ENCODE measurements around the gene TMEM37. TPM values are rescaled to one million over a fixed set of nuclear protein-coding genes. Genes with fewer than 3 reads are reported as not detected.

Gene TMEM37
- total RNA-seq, 1 experiment from 2014 or later, result not detected

GRCh38 chr2:119481501-119482455 lies 50.1 kb downstream of the TMEM37 start:
- in situ Hi-C loops (cut with HindIII; ENCODE audit: low pct_unique_long_range_greater_than_20kb, low sequenced_read_pairs), result no loop called here
- no peak for DNase-seq (ENCODE audit: low read depth, low spot score)

- in situ Hi-C loops (cut with HindIII; ENCODE audit: low pct_unique_long_range_greater_than_20kb, low sequenced_read_pairs), result no loop called here
- DNase-seq (ENCODE audit: low read depth, low spot score), result no peak
Observed at GRCh38 chr2:119482481-119483394, 51.1 kb downstream of the TMEM37 start.

GRCh38 chr2:119483395-119483753 lies 51.7 kb downstream of the TMEM37 start:
- in situ Hi-C loops (cut with HindIII; ENCODE audit: low pct_unique_long_range_greater_than_20kb, low sequenced_read_pairs), result no loop called here
- DNase-seq (ENCODE audit: low read depth, low spot score), result no peak

- no peak for DNase-seq (ENCODE audit: low read depth, low spot score)
- in situ Hi-C loops (cut with HindIII; ENCODE audit: low pct_unique_long_range_greater_than_20kb, low sequenced_read_pairs), result no loop called here
Observed at GRCh38 chr2:119483896-119484718, 52.5 kb downstream of the TMEM37 start.

- no peak for DNase-seq (ENCODE audit: low read depth, low spot score)
- in situ Hi-C loops (cut with HindIII; ENCODE audit: low pct_unique_long_range_greater_than_20kb, low sequenced_read_pairs), result no loop called here
Observed at GRCh38 chr2:119484834-119485233, 53.2 kb downstream of the TMEM37 start.

GRCh38 chr2:119485336-119486110 lies 53.9 kb downstream of the TMEM37 start:
- DNase-seq (ENCODE audit: low read depth, low spot score), result no peak
- in situ Hi-C loops (cut with HindIII; ENCODE audit: low pct_unique_long_range_greater_than_20kb, low sequenced_read_pairs), result no loop called here

- no peak for DNase-seq (ENCODE audit: low read depth, low spot score)
- in situ Hi-C loops (cut with HindIII; ENCODE audit: low pct_unique_long_range_greater_than_20kb, low sequenced_read_pairs), result no loop called here
Observed at GRCh38 chr2:119486196-119486827, 54.7 kb downstream of the TMEM37 start.

- DNase-seq (ENCODE audit: low read depth, low spot score), result no peak
- in situ Hi-C loops (cut with HindIII; ENCODE audit: low pct_unique_long_range_greater_than_20kb, low sequenced_read_pairs), result no loop called here
Observed at GRCh38 chr2:119486886-119487285, 55.2 kb downstream of the TMEM37 start.

- no peak for DNase-seq (ENCODE audit: low read depth, low spot score)
- in situ Hi-C loops (cut with HindIII; ENCODE audit: low pct_unique_long_range_greater_than_20kb, low sequenced_read_pairs), result no loop called here
Observed at GRCh38 chr2:119487434-119488244, 56.0 kb downstream of the TMEM37 start.

Other genes with a start within 250 kb of the TMEM37 start
- gene STEAP3, start 208.0 kb upstream of the TMEM37 start, total RNA-seq (2014; rRNA removed; shearing (Covaris generic)), result 6.0 and 8.5 TPM in 2 replicates
- 23.6 and 23.8 TPM in 2 replicates for gene C2orf76, start 65.0 kb upstream of the TMEM37 start, total RNA-seq (2014; rRNA removed; shearing (Covaris generic))
- gene DBI, start 64.9 kb upstream of the TMEM37 start, total RNA-seq (2014; rRNA removed; shearing (Covaris generic)), result 237 and 247 TPM in 2 replicates
- gene SCTR, start 92.6 kb downstream of the TMEM37 start, total RNA-seq (2014; rRNA removed; shearing (Covaris generic)), result not detected in 2 replicates
- gene CFAP221, start 112.6 kb downstream of the TMEM37 start, total RNA-seq (2014; rRNA removed; shearing (Covaris generic)), result not detected in 2 replicates
- gene TMEM177, start 247.3 kb downstream of the TMEM37 start, total RNA-seq (2014; rRNA removed; shearing (Covaris generic)), result 39.9 and 47.3 TPM in 2 replicates

Measured in SK-MEL-5 (cell line).